ENCODE data around the gene PDPN.

Gene PDPN

DNA sequence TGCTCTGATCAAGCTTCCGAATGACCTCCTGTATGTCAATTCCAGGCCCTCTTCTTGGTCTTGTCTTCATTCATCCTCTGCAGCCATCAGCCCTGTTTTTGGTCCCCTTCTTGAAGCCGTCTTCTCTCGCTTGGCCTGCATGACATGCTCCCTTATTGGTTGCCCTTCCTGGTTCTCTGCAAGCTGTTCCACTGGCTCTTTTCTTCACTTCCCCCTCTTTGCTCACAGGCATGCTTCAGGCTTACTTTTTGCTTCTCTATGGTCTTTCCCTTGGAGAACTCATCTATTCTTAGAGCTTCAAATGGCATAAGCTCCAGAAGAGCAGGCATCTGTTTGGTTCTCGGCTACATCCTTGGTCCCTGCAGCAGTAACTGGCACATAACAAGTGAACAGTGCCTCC lies 38.8 kb downstream of the PDPN start:
- TF ChIP-seq, protein P1, sequence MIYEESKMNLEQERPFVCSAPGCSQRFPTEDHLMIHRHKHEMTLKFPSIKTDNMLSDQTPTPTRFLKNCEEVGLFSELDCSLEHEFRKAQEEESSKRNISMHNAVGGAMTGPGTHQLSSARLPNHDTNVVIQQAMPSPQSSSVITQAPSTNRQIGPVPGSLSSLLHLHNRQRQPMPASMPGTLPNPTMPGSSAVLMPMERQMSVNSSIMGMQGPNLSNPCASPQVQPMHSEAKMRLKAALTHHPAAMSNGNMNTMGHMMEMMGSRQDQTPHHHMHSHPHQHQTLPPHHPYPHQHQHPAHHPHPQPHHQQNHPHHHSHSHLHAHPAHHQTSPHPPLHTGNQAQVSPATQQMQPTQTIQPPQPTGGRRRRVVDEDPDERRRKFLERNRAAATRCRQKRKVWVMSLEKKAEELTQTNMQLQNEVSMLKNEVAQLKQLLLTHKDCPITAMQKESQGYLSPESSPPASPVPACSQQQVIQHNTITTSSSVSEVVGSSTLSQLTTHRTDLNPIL (CRISPR knock-in tag; IDR thresholded peaks at IDR 0.05; ENCODE audit: low read depth) = no peak
- TF ChIP-seq, protein P2, sequence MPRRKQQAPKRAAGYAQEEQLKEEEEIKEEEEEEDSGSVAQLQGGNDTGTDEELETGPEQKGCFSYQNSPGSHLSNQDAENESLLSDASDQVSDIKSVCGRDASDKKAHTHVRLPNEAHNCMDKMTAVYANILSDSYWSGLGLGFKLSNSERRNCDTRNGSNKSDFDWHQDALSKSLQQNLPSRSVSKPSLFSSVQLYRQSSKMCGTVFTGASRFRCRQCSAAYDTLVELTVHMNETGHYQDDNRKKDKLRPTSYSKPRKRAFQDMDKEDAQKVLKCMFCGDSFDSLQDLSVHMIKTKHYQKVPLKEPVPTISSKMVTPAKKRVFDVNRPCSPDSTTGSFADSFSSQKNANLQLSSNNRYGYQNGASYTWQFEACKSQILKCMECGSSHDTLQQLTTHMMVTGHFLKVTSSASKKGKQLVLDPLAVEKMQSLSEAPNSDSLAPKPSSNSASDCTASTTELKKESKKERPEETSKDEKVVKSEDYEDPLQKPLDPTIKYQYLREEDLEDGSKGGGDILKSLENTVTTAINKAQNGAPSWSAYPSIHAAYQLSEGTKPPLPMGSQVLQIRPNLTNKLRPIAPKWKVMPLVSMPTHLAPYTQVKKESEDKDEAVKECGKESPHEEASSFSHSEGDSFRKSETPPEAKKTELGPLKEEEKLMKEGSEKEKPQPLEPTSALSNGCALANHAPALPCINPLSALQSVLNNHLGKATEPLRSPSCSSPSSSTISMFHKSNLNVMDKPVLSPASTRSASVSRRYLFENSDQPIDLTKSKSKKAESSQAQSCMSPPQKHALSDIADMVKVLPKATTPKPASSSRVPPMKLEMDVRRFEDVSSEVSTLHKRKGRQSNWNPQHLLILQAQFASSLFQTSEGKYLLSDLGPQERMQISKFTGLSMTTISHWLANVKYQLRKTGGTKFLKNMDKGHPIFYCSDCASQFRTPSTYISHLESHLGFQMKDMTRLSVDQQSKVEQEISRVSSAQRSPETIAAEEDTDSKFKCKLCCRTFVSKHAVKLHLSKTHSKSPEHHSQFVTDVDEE (CRISPR knock-in tag; IDR thresholded peaks at IDR 0.05) = no peak
- TF ChIP-seq ISL1 (CRISPR knock-in tag; IDR thresholded peaks at IDR 0.05) (no peak), TCF4 (CRISPR knock-in tag; IDR thresholded peaks at IDR 0.05; ENCODE audit: borderline replicate concordance) (no peak), RARB (CRISPR knock-in tag; IDR thresholded peaks at IDR 0.05) (no peak)
- ATAC-seq = no peak

DNA sequence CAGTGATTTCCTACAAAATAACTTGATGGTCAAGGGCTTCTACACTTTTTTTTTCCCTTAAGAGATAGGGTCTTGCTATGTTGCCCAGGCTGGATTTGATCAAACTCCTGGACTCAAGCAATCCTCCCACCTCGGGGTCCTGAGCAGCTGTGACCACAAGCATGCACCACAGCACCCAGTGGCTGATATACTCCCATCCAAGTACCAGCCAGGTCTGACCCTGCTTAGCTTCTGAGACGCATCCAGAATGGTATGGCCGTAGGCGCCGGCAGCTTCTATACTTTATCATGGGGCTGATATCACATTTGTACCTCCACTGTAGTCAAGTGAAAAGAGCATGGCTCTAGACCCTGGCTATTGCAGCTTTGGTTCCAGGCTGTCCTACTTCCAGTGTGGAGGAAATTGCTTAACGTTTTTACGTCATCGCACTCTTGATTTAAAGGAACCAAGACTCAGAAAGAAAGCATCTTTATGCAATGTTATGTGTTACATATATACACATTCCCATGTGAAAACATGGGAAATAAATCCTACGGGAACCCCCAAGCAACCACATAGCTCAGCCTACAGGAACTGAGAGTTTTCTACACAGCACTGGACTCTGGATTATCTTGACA lies 39.5 kb downstream of the PDPN start:
- ATAC-seq = no peak
- TF ChIP-seq, protein P3, sequence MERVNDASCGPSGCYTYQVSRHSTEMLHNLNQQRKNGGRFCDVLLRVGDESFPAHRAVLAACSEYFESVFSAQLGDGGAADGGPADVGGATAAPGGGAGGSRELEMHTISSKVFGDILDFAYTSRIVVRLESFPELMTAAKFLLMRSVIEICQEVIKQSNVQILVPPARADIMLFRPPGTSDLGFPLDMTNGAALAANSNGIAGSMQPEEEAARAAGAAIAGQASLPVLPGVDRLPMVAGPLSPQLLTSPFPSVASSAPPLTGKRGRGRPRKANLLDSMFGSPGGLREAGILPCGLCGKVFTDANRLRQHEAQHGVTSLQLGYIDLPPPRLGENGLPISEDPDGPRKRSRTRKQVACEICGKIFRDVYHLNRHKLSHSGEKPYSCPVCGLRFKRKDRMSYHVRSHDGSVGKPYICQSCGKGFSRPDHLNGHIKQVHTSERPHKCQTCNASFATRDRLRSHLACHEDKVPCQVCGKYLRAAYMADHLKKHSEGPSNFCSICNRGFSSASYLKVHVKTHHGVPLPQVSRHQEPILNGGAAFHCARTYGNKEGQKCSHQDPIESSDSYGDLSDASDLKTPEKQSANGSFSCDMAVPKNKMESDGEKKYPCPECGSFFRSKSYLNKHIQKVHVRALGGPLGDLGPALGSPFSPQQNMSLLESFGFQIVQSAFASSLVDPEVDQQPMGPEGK (CRISPR knock-in tag; IDR thresholded peaks at IDR 0.05; ENCODE audit: borderline replicate concordance) = no peak
- TF ChIP-seq TCF4 (CRISPR knock-in tag; IDR thresholded peaks at IDR 0.05; ENCODE audit: borderline replicate concordance) (no peak), ZC3H10 (CRISPR knock-in tag; IDR thresholded peaks at IDR 0.05) (no peak), ZNF70 (CRISPR knock-in tag; IDR thresholded peaks at IDR 0.05) (no peak), CSDC2 (CRISPR knock-in tag; IDR thresholded peaks at IDR 0.05) (no peak), RARB (CRISPR knock-in tag; IDR thresholded peaks at IDR 0.05) (no peak), ZFP30 (CRISPR knock-in tag; IDR thresholded peaks at IDR 0.05) (no peak), ISL1 (CRISPR knock-in tag; IDR thresholded peaks at IDR 0.05) (no peak), PPARA (CRISPR knock-in tag; IDR thresholded peaks at IDR 0.05; ENCODE audit: borderline replicate concordance) (no peak), SNAI2 (CRISPR knock-in tag; IDR thresholded peaks at IDR 0.05) (no peak), ARNTL (CRISPR knock-in tag; IDR thresholded peaks at IDR 0.05; ENCODE audit: borderline replicate concordance, low read depth) (no peak), OSR1 (CRISPR knock-in tag; IDR thresholded peaks at IDR 0.05) (no peak), ZFP3 (CRISPR knock-in tag; IDR thresholded peaks at IDR 0.05) (no peak), GLIS3 (CRISPR knock-in tag; IDR thresholded peaks at IDR 0.05) (no peak), ESRRG (CRISPR knock-in tag; IDR thresholded peaks at IDR 0.05) (no peak)
- TF ChIP-seq, protein P4, sequence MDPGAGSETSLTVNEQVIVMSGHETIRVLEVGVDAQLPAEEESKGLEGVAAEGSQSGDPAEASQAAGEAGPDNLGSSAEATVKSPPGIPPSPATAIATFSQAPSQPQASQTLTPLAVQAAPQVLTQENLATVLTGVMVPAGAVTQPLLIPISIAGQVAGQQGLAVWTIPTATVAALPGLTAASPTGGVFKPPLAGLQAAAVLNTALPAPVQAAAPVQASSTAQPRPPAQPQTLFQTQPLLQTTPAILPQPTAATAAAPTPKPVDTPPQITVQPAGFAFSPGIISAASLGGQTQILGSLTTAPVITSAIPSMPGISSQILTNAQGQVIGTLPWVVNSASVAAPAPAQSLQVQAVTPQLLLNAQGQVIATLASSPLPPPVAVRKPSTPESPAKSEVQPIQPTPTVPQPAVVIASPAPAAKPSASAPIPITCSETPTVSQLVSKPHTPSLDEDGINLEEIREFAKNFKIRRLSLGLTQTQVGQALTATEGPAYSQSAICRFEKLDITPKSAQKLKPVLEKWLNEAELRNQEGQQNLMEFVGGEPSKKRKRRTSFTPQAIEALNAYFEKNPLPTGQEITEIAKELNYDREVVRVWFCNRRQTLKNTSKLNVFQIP (CRISPR knock-in tag; IDR thresholded peaks at IDR 0.05; ENCODE audit: borderline replicate concordance, low read depth) = no peak
- TF ChIP-seq, protein P2 (CRISPR knock-in tag; IDR thresholded peaks at IDR 0.05) = no peak
- TF ChIP-seq, protein P1 (CRISPR knock-in tag; IDR thresholded peaks at IDR 0.05; ENCODE audit: low read depth) = no peak

All from SK-N-SH treated with all-trans-retinoic acid at 6 μM for 48 hours (cell line).